H9 (cell line): Measurements from ENCODE around the gene CDC42EP3. TPM values are rescaled to one million over a fixed set of nuclear protein-coding genes. Genes with fewer than 3 reads are reported as not detected.

Experiments
- DNase-seq: peaks from one replicate; pipeline ENCODE4 v3.0.0-alpha.2; 2017
- H2AFZ ChIP-seq: one replicate; pipeline ENCODE4 v1.6.1; 2013; ENCODE audit warnings: mild to moderate bottlenecking, low read length, control low read depth, moderate library complexity
- H2AK5ac ChIP-seq: 2 replicates; pipeline ENCODE4 v1.6.1; 2013; ENCODE audit warnings: low read length, control low read depth, mixed read lengths; ENCODE audit not compliant: insufficient read length
- H2BK120ac ChIP-seq: one replicate; pipeline ENCODE4 v1.6.1; 2013; ENCODE audit warnings: low read depth, mild to moderate bottlenecking, low read length, control low read depth, inconsistent platforms; ENCODE audit not compliant: poor library complexity, severe bottlenecking
- H2BK12ac ChIP-seq: 2 replicates; pipeline ENCODE4 v1.6.1; 2013; ENCODE audit warnings: low read length, control low read depth, mixed read lengths, low read depth; ENCODE audit not compliant: insufficient read length
- H2BK15ac ChIP-seq: 2 replicates; pipeline ENCODE4 v1.6.1; 2013; ENCODE audit warnings: low read depth, low read length, control low read depth
- H2BK20ac ChIP-seq: one replicate; pipeline ENCODE4 v1.6.1; 2013; ENCODE audit warnings: low read depth, mild to moderate bottlenecking, low read length, control low read depth, inconsistent platforms; ENCODE audit not compliant: poor library complexity, severe bottlenecking
- H2BK5ac ChIP-seq: 2 replicates; pipeline ENCODE4 v1.6.1; 2013; ENCODE audit warnings: low read length, control low read depth, mixed read lengths; ENCODE audit not compliant: insufficient read length
- H3K14ac ChIP-seq: 2 replicates; pipeline ENCODE4 v1.6.1; 2013; ENCODE audit warnings: low read length, control low read depth; ENCODE audit not compliant: insufficient read depth
- H3K18ac ChIP-seq: 2 replicates; pipeline ENCODE4 v1.6.1; 2013; ENCODE audit warnings: low read depth, mild to moderate bottlenecking, mixed read lengths, low read length, control low read depth; ENCODE audit not compliant: insufficient read length
- H3K23ac ChIP-seq: 2 replicates; pipeline ENCODE4 v1.6.1; 2013; ENCODE audit warnings: low read length, control low read depth, mixed read lengths, low read depth; ENCODE audit not compliant: insufficient read length
- H3K23me2 ChIP-seq: 2 replicates; pipeline ENCODE4 v1.6.1; 2013; ENCODE audit warnings: low read depth, mild to moderate bottlenecking, mixed read lengths, low read length, control low read depth; ENCODE audit not compliant: insufficient read length, poor library complexity, severe bottlenecking
- H3K27ac ChIP-seq: 2 replicates; pipeline ENCODE4 v1.5.1; 2013; ENCODE audit warnings: low read length, control low read depth, mixed read lengths, low read depth; ENCODE audit not compliant: insufficient read length
- H3K27me3 ChIP-seq: 2 replicates; pipeline ENCODE4 v1.6.1; 2013; ENCODE audit warnings: low read length, control low read depth, inconsistent platforms; ENCODE audit not compliant: insufficient read depth
- H3K4ac ChIP-seq: 2 replicates; pipeline ENCODE4 v1.6.1; 2013; ENCODE audit warnings: low read depth, mild to moderate bottlenecking, control low read depth, inconsistent platforms, low read length, moderate library complexity
- H3K4me1 ChIP-seq: 2 replicates; pipeline ENCODE4 v1.6.1; 2013; ENCODE audit warnings: low read length, control low read depth, inconsistent platforms; ENCODE audit not compliant: insufficient read depth
- H3K4me2 ChIP-seq: 2 replicates; pipeline ENCODE4 v1.6.1; 2013; ENCODE audit warnings: low read length, control low read depth, mixed read lengths; ENCODE audit not compliant: insufficient read length, insufficient read depth
- H3K56ac ChIP-seq: 2 replicates; pipeline ENCODE4 v1.6.1; 2013; ENCODE audit warnings: low read depth, mild to moderate bottlenecking, mixed read lengths, low read length, control low read depth; ENCODE audit not compliant: insufficient read length
- H3K79me1 ChIP-seq: 2 replicates; pipeline ENCODE4 v1.6.1; 2013; ENCODE audit warnings: low read depth, mild to moderate bottlenecking, moderate library complexity, low read length, control low read depth, inconsistent platforms; ENCODE audit not compliant: insufficient read depth, poor library complexity, severe bottlenecking
- H3K79me2 ChIP-seq: 2 replicates; pipeline ENCODE4 v1.6.1; 2013; ENCODE audit warnings: low read length, control low read depth, inconsistent platforms; ENCODE audit not compliant: insufficient read depth
- H3K9ac ChIP-seq: 2 replicates; pipeline ENCODE4 v1.6.1; 2013; ENCODE audit warnings: low read length, control low read depth, mixed read lengths; ENCODE audit not compliant: insufficient read length; ENCODE audit errors: extremely low read depth
- H3K9me3 ChIP-seq: one replicate; pipeline ENCODE4 v1.6.1; 2013; ENCODE audit warnings: low read depth, low read length, inconsistent platforms; ENCODE audit not compliant: control insufficient read depth
- H3T11ph ChIP-seq: one replicate; pipeline ENCODE4 v1.6.1; 2013; ENCODE audit warnings: mild to moderate bottlenecking, low read length, control low read depth, inconsistent platforms
- H4K20me1 ChIP-seq: one replicate; pipeline ENCODE4 v1.6.1; 2013; ENCODE audit not compliant: control insufficient read depth, insufficient read length, insufficient read depth
- H4K5ac ChIP-seq: 2 replicates; pipeline ENCODE4 v1.6.1; 2013; ENCODE audit warnings: low read depth, mild to moderate bottlenecking, mixed read lengths, low read length, control low read depth; ENCODE audit not compliant: insufficient read length
- H4K8ac ChIP-seq: replicated peaks from 2 replicates; pipeline ENCODE4 v1.6.1; 2013; ENCODE audit warnings: low read length, control low read depth, mixed read lengths, low read depth; ENCODE audit not compliant: insufficient read length
- H4K91ac ChIP-seq: 2 replicates; pipeline ENCODE4 v1.6.1; 2013; ENCODE audit warnings: low read depth, mild to moderate bottlenecking, moderate library complexity, mixed read lengths, low read length, control low read depth; ENCODE audit not compliant: insufficient read length
- H3K27ac Mint-ChIP-seq, 3 experiments: 2 replicates in 2 of 3; 3 replicates in 1 of 3; pipeline ENCODE4 v1.8.0; 2020 to 2021; ENCODE audit warnings: mixed read lengths in 3 of 3, mild to moderate bottlenecking in 1 of 3, moderate library complexity in 1 of 3
- H3K27me3 Mint-ChIP-seq: 2 replicates; pipeline ENCODE4 v1.8.0; 2021; ENCODE audit warnings: low read depth, mild to moderate bottlenecking, moderate library complexity, mixed read lengths
- H3K36me3 Mint-ChIP-seq, 3 experiments: 2 replicates in 2 of 3; 3 replicates in 1 of 3; pipeline ENCODE4 v1.8.0; 2020 to 2021; ENCODE audit warnings: low read depth in 3 of 3, mixed read lengths in 3 of 3; ENCODE audit not compliant: insufficient read depth in 1 of 3
- H3K4me1 Mint-ChIP-seq, 2 experiments: 2 replicates each; pipeline ENCODE4 v1.8.0; 2020; ENCODE audit warnings: mixed read lengths in 2 of 2
- H3K4me3 Mint-ChIP-seq, 2 experiments: 2 replicates in 1 of 2; 3 replicates in 1 of 2; pipeline ENCODE4 v1.8.0; 2020 to 2021; ENCODE audit warnings: mild to moderate bottlenecking in 2 of 2, mixed read lengths in 2 of 2, moderate library complexity in 1 of 2
- H3K9me3 Mint-ChIP-seq, 2 experiments: 2 replicates in 1 of 2; 3 replicates in 1 of 2; pipeline ENCODE4 v1.8.0; 2020; ENCODE audit warnings: mild to moderate bottlenecking in 2 of 2, mixed read lengths in 2 of 2, moderate library complexity in 1 of 2
- CTCF ChIP-seq: fragments of 200-600 bp; sonication (generic); conservative IDR thresholded peaks from 3 replicates; pipeline ENCODE4 v1.8.0; 2021; ENCODE audit warnings: antibody characterized with exemption, mild to moderate bottlenecking
- WGBS: extraction: QIAGEN DNeasy Blood & Tissue Kit; methylation state at CpG from one replicate; pipeline ENCODE4 v1.1.7; 2013; ENCODE audit warnings: missing lambda C conversion rate, low lambda C conversion rate, mixed read lengths; ENCODE audit not compliant: insufficient read length; ENCODE audit errors: extremely low coverage; 5-methylcytosine and 5-hydroxymethylcytosine counted together
- total RNA-seq: library from RNA; stranded (reverse); gene quantifications from 2 replicates; pipeline ENCODE4 v1.2.1, GENCODE V29; 2021

Gene CDC42EP3
- total RNA-seq, 1 experiment from 2014 or later: 61.5 TPM

DNA sequence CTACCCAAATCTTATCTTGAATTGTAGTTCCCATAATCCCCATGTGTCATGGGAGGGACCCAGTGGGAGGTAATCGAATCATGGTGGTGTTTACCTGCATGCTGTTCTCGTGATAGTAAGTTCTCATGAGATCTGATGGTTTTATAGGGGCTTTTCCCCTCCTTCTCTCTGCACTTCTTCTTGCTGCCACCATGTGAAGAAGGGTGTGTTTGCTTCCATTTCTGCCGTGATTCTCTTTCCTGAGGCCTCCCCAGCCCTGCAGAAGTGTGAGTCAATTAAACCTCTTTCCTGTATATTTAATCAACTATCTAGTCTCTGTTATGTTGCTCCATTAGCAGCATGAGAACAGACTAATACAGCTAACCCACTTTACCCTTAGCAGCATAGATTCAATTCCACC is 37.6 kb downstream of the CDC42EP3 start:
- Histone ChIP-seq H3K4me1 (no peaks in the 10 kb centered on the region), H2BK12ac (no peak overlapping the region), H3K56ac (no peak overlapping the region), H4K5ac (no peak overlapping the region), H4K91ac (no peak overlapping the region), H3T11ph (no peak overlapping the region), H3K27me3 (no peaks in the 10 kb centered on the region), H2BK5ac (no peak overlapping the region), H2BK120ac (no peak overlapping the region), H3K4me2 (no peak overlapping the region), H3K18ac (no peak overlapping the region), H3K23me2 (no peaks in the 10 kb centered on the region), H2BK15ac (no peak overlapping the region), H2BK20ac (no peak overlapping the region), H4K20me1 (no peaks in the 10 kb centered on the region), H4K8ac (no peak overlapping the region), H3K23ac (no peak overlapping the region), H2AFZ (no peak overlapping the region), H3K79me2 (no peaks in the 10 kb centered on the region), H3K9ac (no peak overlapping the region), H3K27ac (no peak overlapping the region), H3K14ac (no peak overlapping the region), H3K4ac (no peak overlapping the region), H3K79me1 (no peaks in the 10 kb centered on the region), H3K9me3 (no peaks in the 10 kb centered on the region), H2AK5ac (no peak overlapping the region)
- no peaks in the 10 kb centered on the region for H3K9me3 Mint-ChIP-seq
- peaks cover 2% of the 10 kb centered on the region for H3K27me3 Mint-ChIP-seq
- TF ChIP-seq CTCF: no peak
- DNase-seq: no peak
- WGBS: no CpG with 5 or more reads among the region's 3 CpGs
- no peak overlapping the region for H3K27ac Mint-ChIP-seq
- H3K4me1 Mint-ChIP-seq: peaks cover 16% of the 10 kb centered on the region in 2 experiments
- no peak overlapping the region for H3K4me3 Mint-ChIP-seq
- H3K36me3 Mint-ChIP-seq: no peaks in the 10 kb centered on the region
